Measurements from ENCODE around the gene CXXC5. TPM values are rescaled to one million over a fixed set of nuclear protein-coding genes. Genes with fewer than 3 reads are reported as not detected.

Gene CXXC5
- total and polyA plus RNA-seq, 9 of the 15 experiments (the other 6 are each of a cell fraction or from before 2014, with no cell fraction given): 1.9 to 123 (median 45.8) TPM

GRCh38 chr5:139671096-139671841 is 23.1 kb downstream of the CXXC5 start (continued):
- TF ChIP-seq, protein P1, sequence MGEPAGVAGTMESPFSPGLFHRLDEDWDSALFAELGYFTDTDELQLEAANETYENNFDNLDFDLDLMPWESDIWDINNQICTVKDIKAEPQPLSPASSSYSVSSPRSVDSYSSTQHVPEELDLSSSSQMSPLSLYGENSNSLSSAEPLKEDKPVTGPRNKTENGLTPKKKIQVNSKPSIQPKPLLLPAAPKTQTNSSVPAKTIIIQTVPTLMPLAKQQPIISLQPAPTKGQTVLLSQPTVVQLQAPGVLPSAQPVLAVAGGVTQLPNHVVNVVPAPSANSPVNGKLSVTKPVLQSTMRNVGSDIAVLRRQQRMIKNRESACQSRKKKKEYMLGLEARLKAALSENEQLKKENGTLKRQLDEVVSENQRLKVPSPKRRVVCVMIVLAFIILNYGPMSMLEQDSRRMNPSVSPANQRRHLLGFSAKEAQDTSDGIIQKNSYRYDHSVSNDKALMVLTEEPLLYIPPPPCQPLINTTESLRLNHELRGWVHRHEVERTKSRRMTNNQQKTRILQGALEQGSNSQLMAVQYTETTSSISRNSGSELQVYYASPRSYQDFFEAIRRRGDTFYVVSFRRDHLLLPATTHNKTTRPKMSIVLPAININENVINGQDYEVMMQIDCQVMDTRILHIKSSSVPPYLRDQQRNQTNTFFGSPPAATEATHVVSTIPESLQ (CRISPR knock-in tag; IDR thresholded peaks at IDR 0.05): no peak
- TF ChIP-seq, protein P2, sequence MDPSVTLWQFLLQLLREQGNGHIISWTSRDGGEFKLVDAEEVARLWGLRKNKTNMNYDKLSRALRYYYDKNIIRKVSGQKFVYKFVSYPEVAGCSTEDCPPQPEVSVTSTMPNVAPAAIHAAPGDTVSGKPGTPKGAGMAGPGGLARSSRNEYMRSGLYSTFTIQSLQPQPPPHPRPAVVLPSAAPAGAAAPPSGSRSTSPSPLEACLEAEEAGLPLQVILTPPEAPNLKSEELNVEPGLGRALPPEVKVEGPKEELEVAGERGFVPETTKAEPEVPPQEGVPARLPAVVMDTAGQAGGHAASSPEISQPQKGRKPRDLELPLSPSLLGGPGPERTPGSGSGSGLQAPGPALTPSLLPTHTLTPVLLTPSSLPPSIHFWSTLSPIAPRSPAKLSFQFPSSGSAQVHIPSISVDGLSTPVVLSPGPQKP (CRISPR knock-in tag; IDR thresholded peaks at IDR 0.05): no peak
- TF ChIP-seq ZNF609 (CRISPR knock-in tag; IDR thresholded peaks at IDR 0.05; ENCODE audit: borderline replicate concordance) (no peak), SRSF7 (optimal IDR thresholded peaks at IDR 0.05; ENCODE audit: low read depth, low read length) (no peak), ZNF174 (CRISPR knock-in tag; IDR thresholded peaks at IDR 0.05) (no peak), CTBP1 (IDR thresholded peaks at IDR 0.05; ENCODE audit: borderline replicate concordance) (no peak), ZNF445 (CRISPR knock-in tag; IDR thresholded peaks at IDR 0.05; ENCODE audit: low read depth) (0 out of 2 replicates have a peak, but pooled peaks have one; percentile 21)

Data from K562 (cell line).